Stomach (tissue), 4 donors: ENCODE results near the gene TAF11.

Experiments
- CTCF ChIP-seq, 7 experiments: fragments of 450-650 bp in 4 of 7; fragments of 200-600 bp in 3 of 7; sonication (generic) in 3 of 7; IDR thresholded peaks; one replicate each; pipeline ENCODE4 v1.5.1; 2016 to 2019; ENCODE audit warnings: antibody characterized with exemption in 7 of 7, control low read depth in 2 of 7, mild to moderate bottlenecking in 1 of 7
- POLR2A ChIP-seq, 4 donors: fragments of 450-650 bp; IDR thresholded peaks; one replicate each; pipeline ENCODE4 v1.6.1; 2016; ENCODE audit warnings: antibody characterized with exemption in 4 of 4, control low read depth in 2 of 4, mild to moderate bottlenecking in 1 of 4, moderate library complexity in 1 of 4
- POLR2AphosphoS5 ChIP-seq, 3 donors: sonication (generic); formaldehyde crosslinking; IDR thresholded peaks; one replicate each; pipeline ENCODE4 v1.6.1; 2016; ENCODE audit warnings: antibody characterized with exemption in 3 of 3

- TF ChIP-seq CTCF (IDR thresholded peaks at IDR 0.05) (no peak), POLR2A (IDR thresholded peaks at IDR 0.05) (peak in 2 of 4 donors; percentile 24 to 68), POLR2AphosphoS5 (IDR thresholded peaks at IDR 0.05) (peak; percentile 47 to 86 (median 79))
Measured at GRCh38 chr6:34888874-34889555, 1.2 kb upstream of the TAF11 start, which contains the start of gene ANKS1A.
